Smooth muscle cell (in vitro differentiated cells): ENCODE measurements around the gene SCN9A. TPM values are rescaled to one million over a fixed set of nuclear protein-coding genes. Genes with fewer than 3 reads are reported as not detected.

Source experiments
- DNase-seq: peaks from one replicate; lab custom pipeline; 2025; ENCODE audit not compliant: unreplicated experiment; lab: John Stamatoyannopoulos, UW
- H2AFZ ChIP-seq: fragments of 200-600 bp; sonication (generic); 2 replicates; pipeline ENCODE4 v1.6.0; 2016; ENCODE audit warnings: antibody characterized with exemption, low read depth, mild to moderate bottlenecking
- H3F3A ChIP-seq: fragments of 200-600 bp; sonication (generic); 2 replicates; pipeline ENCODE4 v1.6.0; 2017; ENCODE audit warnings: antibody characterized with exemption, low read depth
- H3K27ac ChIP-seq: fragments of 200-600 bp; sonication (generic); 2 replicates; pipeline ENCODE4 v1.5.1; 2016; ENCODE audit warnings: low read depth, mild to moderate bottlenecking
- H3K27me3 ChIP-seq: fragments of 200-600 bp; sonication (generic); 2 replicates; pipeline ENCODE4 v1.6.1; 2016; ENCODE audit warnings: low read depth, mild to moderate bottlenecking
- H3K36me3 ChIP-seq: fragments of 200-600 bp; sonication (generic); 2 replicates; pipeline ENCODE4 v1.5.1; 2016; ENCODE audit warnings: low read depth
- H3K4me1 ChIP-seq: fragments of 200-600 bp; sonication (generic); 2 replicates; pipeline ENCODE4 v1.5.1; 2016; ENCODE audit warnings: low read depth
- H3K4me2 ChIP-seq: fragments of 200-600 bp; sonication (generic); 2 replicates; pipeline ENCODE4 v1.6.0; 2016; ENCODE audit warnings: mild to moderate bottlenecking
- H3K4me3 ChIP-seq: fragments of 200-600 bp; sonication (generic); 2 replicates; pipeline ENCODE4 v1.5.1; 2016; ENCODE audit warnings: mild to moderate bottlenecking
- H3K79me2 ChIP-seq: fragments of 200-600 bp; sonication (generic); 2 replicates; pipeline ENCODE4 v1.6.0; 2016; ENCODE audit warnings: low read depth, mild to moderate bottlenecking
- H3K9ac ChIP-seq: fragments of 200-600 bp; sonication (generic); 2 replicates; pipeline ENCODE4 v1.6.0; 2016; ENCODE audit warnings: low read depth
- H3K9me3 ChIP-seq: fragments of 200-600 bp; sonication (generic); replicated peaks from 2 replicates; pipeline ENCODE4 v1.5.1; 2016; ENCODE audit warnings: low read depth
- H4K20me1 ChIP-seq: fragments of 200-600 bp; sonication (generic); 2 replicates; pipeline ENCODE4 v1.6.0; 2016; ENCODE audit warnings: low read depth
- CTCF ChIP-seq: fragments of 200-600 bp; sonication (generic); IDR thresholded peaks from 2 replicates; pipeline ENCODE4 v1.5.1; 2017; ENCODE audit warnings: borderline replicate concordance, mild to moderate bottlenecking, antibody characterized with exemption; ENCODE audit not compliant: insufficient read depth, poor library complexity, severe bottlenecking
- WGBS: methylation state at CpG from one replicate; pipeline ENCODE4 v1.1.7; 2016; ENCODE audit warnings: low lambda C conversion rate; 5-methylcytosine and 5-hydroxymethylcytosine counted together
- polyA plus RNA-seq: library from polyadenylated mRNA; unstranded; fragments of >200 nt; fragmentation: Nextera tagmentation; extraction: Ambion mirVana; gene quantifications from 2 replicates; pipeline ENCODE4 v1.2.1, GENCODE V29; 2016
- total RNA-seq: library from RNA; depleted of rRNA; stranded (reverse); fragments of >200 nt; gene quantifications from 2 replicates; pipeline ENCODE4 v1.2.3, GENCODE V29; 2014

SCN9A gene
- total and polyA plus RNA-seq, 2 experiments from 2014 or later: 0.49 TPM; not detected in 1

GRCh38 chr2:166365803-166366420 lies 9.8 kb downstream of the SCN9A start:
- Histone ChIP-seq H3K27me3 (no peaks in the 10 kb centered on the region), H3F3A (no peaks in the 10 kb centered on the region), H3K4me1 (no peaks in the 10 kb centered on the region), H3K4me2 (no peak overlapping the region), H3K36me3 (no peaks in the 10 kb centered on the region), H3K4me3 (no peak overlapping the region), H3K27ac (no peak overlapping the region), H3K9ac (no peak overlapping the region), H2AFZ (no peak overlapping the region), H4K20me1 (no peaks in the 10 kb centered on the region), H3K9me3 (no peaks in the 10 kb centered on the region), H3K79me2 (no peaks in the 10 kb centered on the region)
- no peak for DNase-seq
- no peak for TF ChIP-seq CTCF
- WGBS: 88% methylated on average over 6 of the region's 6 CpGs

- no peak overlapping the region for H3K9ac ChIP-seq
- H2AFZ ChIP-seq: no peak overlapping the region
- TF ChIP-seq CTCF: no peak
- no peak for DNase-seq
- H3K9me3 ChIP-seq: no peaks in the 10 kb centered on the region
- no peak overlapping the region for H3K4me2 ChIP-seq
- no peaks in the 10 kb centered on the region for H3K79me2 ChIP-seq
- no peaks in the 10 kb centered on the region for H3K27me3 ChIP-seq
- H3K4me1 ChIP-seq: no peaks in the 10 kb centered on the region
- H3K4me3 ChIP-seq: no peak overlapping the region
- no peaks in the 10 kb centered on the region for H3F3A ChIP-seq
- H3K27ac ChIP-seq: no peak overlapping the region
- no peaks in the 10 kb centered on the region for H4K20me1 ChIP-seq
- H3K36me3 ChIP-seq: no peaks in the 10 kb centered on the region
- WGBS: 92% methylated on average over 3 of the region's 3 CpGs
Observed at GRCh38 chr2:166365239-166365638, 10.5 kb downstream of the SCN9A start.

- no peak for DNase-seq
- WGBS: 93% methylated on average over 9 of the region's 9 CpGs
- H3K27me3 ChIP-seq: no peaks in the 10 kb centered on the region
- no peak overlapping the region for H2AFZ ChIP-seq
- TF ChIP-seq CTCF: no peak
- no peak overlapping the region for H3K27ac ChIP-seq
- H3K9me3 ChIP-seq: no peaks in the 10 kb centered on the region
- no peak overlapping the region for H3K4me3 ChIP-seq
- no peaks in the 10 kb centered on the region for H3K4me1 ChIP-seq
- H3K9ac ChIP-seq: no peak overlapping the region
- no peaks in the 10 kb centered on the region for H3K36me3 ChIP-seq
- H3K4me2 ChIP-seq: no peak overlapping the region
- no peaks in the 10 kb centered on the region for H3F3A ChIP-seq
- H4K20me1 ChIP-seq: no peaks in the 10 kb centered on the region
- no peaks in the 10 kb centered on the region for H3K79me2 ChIP-seq
Observed at GRCh38 chr2:166364476-166365161, 11.1 kb downstream of the SCN9A start.
